ENCODE data around the gene ITPK1. TPM values are rescaled to one million over a fixed set of nuclear protein-coding genes. Genes with fewer than 3 reads are reported as not detected.

The ITPK1 gene
- total and polyA plus RNA-seq, 2 experiments from 2014 or later: 35.9 to 101 TPM

DNA sequence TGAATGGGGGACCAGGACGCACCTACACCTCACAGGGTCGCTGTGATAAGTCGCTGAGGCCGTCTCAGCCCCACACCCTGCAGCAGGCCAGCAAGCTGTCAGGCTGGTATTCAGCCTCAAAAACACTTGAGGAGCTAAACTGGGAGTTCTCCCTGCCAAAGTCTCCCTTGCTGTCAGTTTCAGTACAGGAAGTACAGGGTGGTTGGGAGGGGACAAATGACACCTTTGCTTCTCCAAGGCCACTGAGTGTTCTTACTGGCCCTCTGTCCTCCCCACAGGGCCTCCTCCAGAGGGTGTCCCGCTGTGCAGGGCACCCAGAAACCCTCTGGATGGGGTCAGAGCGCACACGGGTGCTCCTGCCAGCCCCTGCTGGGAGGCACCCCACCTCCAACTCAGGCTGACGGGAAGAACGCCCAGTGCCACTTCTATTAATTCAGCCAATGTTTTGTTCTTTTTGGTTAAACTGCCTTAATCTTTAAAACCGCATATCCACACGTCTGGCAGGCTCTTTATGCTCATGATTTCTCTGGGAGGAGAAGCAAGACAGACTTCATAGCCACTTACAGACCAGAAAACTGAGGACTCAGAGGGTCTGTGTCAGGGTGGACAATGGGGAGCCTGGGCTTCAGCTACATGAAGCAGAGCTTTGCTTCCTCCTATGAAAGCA, 75.9 kb downstream of the ITPK1 start:
- ATAC-seq (no peak), DNase-seq (ENCODE audit: low spot score) (no peak)
- H3K4me3 ChIP-seq: no peak overlapping the region
- no peaks in the 10 kb centered on the region for H3K36me3 ChIP-seq (ENCODE audit: insufficient read depth)
- no peaks in the 10 kb centered on the region for H3F3A ChIP-seq (replicated peaks; ENCODE audit: low read depth)
- TF ChIP-seq, protein P1, sequence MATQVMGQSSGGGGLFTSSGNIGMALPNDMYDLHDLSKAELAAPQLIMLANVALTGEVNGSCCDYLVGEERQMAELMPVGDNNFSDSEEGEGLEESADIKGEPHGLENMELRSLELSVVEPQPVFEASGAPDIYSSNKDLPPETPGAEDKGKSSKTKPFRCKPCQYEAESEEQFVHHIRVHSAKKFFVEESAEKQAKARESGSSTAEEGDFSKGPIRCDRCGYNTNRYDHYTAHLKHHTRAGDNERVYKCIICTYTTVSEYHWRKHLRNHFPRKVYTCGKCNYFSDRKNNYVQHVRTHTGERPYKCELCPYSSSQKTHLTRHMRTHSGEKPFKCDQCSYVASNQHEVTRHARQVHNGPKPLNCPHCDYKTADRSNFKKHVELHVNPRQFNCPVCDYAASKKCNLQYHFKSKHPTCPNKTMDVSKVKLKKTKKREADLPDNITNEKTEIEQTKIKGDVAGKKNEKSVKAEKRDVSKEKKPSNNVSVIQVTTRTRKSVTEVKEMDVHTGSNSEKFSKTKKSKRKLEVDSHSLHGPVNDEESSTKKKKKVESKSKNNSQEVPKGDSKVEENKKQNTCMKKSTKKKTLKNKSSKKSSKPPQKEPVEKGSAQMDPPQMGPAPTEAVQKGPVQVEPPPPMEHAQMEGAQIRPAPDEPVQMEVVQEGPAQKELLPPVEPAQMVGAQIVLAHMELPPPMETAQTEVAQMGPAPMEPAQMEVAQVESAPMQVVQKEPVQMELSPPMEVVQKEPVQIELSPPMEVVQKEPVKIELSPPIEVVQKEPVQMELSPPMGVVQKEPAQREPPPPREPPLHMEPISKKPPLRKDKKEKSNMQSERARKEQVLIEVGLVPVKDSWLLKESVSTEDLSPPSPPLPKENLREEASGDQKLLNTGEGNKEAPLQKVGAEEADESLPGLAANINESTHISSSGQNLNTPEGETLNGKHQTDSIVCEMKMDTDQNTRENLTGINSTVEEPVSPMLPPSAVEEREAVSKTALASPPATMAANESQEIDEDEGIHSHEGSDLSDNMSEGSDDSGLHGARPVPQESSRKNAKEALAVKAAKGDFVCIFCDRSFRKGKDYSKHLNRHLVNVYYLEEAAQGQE (IDR thresholded peaks at IDR 0.05; ENCODE audit: unreplicated experiment): no peak
- TF ChIP-seq, protein P2, sequence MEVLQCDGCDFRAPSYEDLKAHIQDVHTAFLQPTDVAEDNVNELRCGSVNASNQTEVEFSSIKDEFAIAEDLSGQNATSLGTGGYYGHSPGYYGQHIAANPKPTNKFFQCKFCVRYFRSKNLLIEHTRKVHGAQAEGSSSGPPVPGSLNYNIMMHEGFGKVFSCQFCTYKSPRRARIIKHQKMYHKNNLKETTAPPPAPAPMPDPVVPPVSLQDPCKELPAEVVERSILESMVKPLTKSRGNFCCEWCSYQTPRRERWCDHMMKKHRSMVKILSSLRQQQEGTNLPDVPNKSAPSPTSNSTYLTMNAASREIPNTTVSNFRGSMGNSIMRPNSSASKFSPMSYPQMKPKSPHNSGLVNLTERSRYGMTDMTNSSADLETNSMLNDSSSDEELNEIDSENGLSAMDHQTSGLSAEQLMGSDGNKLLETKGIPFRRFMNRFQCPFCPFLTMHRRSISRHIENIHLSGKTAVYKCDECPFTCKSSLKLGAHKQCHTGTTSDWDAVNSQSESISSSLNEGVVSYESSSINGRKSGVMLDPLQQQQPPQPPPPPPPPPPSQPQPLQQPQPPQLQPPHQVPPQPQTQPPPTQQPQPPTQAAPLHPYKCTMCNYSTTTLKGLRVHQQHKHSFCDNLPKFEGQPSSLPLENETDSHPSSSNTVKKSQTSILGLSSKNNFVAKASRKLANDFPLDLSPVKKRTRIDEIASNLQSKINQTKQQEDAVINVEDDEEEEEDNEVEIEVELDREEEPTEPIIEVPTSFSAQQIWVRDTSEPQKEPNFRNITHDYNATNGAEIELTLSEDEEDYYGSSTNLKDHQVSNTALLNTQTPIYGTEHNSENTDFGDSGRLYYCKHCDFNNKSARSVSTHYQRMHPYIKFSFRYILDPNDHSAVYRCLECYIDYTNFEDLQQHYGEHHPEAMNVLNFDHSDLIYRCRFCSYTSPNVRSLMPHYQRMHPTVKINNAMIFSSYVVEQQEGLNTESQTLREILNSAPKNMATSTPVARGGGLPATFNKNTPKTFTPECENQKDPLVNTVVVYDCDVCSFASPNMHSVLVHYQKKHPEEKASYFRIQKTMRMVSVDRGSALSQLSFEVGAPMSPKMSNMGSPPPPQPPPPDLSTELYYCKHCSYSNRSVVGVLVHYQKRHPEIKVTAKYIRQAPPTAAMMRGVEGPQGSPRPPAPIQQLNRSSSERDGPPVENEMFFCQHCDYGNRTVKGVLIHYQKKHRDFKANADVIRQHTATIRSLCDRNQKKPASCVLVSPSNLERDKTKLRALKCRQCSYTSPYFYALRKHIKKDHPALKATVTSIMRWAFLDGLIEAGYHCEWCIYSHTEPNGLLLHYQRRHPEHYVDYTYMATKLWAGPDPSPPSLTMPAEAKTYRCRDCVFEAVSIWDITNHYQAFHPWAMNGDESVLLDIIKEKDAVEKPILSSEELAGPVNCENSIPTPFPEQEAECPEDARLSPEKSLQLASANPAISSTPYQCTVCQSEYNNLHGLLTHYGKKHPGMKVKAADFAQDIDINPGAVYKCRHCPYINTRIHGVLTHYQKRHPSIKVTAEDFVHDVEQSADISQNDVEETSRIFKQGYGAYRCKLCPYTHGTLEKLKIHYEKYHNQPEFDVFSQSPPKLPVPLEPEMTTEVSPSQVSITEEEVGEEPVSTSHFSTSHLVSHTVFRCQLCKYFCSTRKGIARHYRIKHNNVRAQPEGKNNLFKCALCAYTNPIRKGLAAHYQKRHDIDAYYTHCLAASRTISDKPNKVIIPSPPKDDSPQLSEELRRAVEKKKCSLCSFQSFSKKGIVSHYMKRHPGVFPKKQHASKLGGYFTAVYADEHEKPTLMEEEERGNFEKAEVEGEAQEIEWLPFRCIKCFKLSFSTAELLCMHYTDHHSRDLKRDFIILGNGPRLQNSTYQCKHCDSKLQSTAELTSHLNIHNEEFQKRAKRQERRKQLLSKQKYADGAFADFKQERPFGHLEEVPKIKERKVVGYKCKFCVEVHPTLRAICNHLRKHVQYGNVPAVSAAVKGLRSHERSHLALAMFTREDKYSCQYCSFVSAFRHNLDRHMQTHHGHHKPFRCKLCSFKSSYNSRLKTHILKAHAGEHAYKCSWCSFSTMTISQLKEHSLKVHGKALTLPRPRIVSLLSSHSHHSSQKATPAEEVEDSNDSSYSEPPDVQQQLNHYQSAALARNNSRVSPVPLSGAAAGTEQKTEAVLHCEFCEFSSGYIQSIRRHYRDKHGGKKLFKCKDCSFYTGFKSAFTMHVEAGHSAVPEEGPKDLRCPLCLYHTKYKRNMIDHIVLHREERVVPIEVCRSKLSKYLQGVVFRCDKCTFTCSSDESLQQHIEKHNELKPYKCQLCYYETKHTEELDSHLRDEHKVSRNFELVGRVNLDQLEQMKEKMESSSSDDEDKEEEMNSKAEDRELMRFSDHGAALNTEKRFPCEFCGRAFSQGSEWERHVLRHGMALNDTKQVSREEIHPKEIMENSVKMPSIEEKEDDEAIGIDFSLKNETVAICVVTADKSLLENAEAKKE (CRISPR knock-in tag; IDR thresholded peaks at IDR 0.05): no peak
- TF ChIP-seq NANOG (IDR thresholded peaks at IDR 0.05; ENCODE audit: borderline replicate concordance): no peak
- Mint-ChIP-seq H3K4me3 (no peak overlapping the region), H3K9me3 (no peaks in the 10 kb centered on the region; the same call in 1 of the 3 replicates), H3K36me3 (ENCODE audit: low read depth) (no peaks in the 10 kb centered on the region), H3K4me1 (peaks cover 77% of the 10 kb centered on the region), H3K27ac (peak overlapping the region; percentile 65), H3K27me3 (ENCODE audit: insufficient read depth, low read depth, poor library complexity) (peaks cover 33% of the 10 kb centered on the region)
- no peak overlapping the region for H3K4me2 ChIP-seq
- peak overlapping the region; percentile 45; the same call in 1 of the 2 replicates for H3K27ac ChIP-seq (ENCODE audit: low read depth)
- H3K27me3 ChIP-seq (ENCODE audit: insufficient read depth): no peaks in the 10 kb centered on the region
- no peak overlapping the region for H2AFZ ChIP-seq
- peaks cover 51% of the 10 kb centered on the region for H3K4me1 ChIP-seq (ENCODE audit: insufficient read depth)
- peaks cover 19% of the 10 kb centered on the region; the same call in 1 of the 2 replicates for H4K20me1 ChIP-seq (replicated peaks; ENCODE audit: insufficient read depth)
- H3K9me2 ChIP-seq (ENCODE audit: insufficient read depth): no peaks in the 10 kb centered on the region
- H3K79me2 ChIP-seq (replicated peaks; ENCODE audit: insufficient read depth): peaks cover 82% of the 10 kb centered on the region

All from GM23338 (cell line).